Hematopoietic multipotent progenitor cell treated with erythropoietin and hydrocortisone succinate and interleukin-3 and kit ligand, for 4 days (in vitro differentiated cells): ENCODE results near the gene FANCE.
"Not testable (repeated sequence)": the region's sequence is repeated elsewhere in the genome, so short reads cannot be mapped to it uniquely, and the experiment has no call there.

ENCODE experiments used
- DNase-seq: peaks from one replicate; pipeline ENCODE4 v3.0.0-alpha.2; 2015

FANCE gene

DNA sequence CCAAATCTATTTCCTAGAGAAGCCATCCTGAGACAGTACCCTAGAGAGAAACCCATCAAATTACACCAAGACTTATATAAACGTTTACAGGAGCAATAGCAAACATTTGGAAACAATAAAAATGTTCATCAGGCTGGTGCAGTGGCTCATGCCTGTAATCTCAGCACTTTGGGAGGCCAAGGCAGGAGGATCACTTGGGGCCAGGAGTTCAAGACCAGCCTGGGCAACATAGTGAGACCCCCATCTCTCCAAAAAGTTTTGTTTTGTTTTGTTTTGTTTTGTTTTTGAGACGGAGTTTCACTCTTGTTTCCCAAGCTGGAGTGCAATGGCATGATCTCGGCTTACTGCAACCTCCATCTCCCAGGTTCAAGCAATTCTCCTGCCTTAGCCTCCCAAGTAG, 19.4 kb upstream of the FANCE start:
- not testable (repeated sequence) for DNase-seq

GRCh38 chr6:35435074-35435837, 16.9 kb upstream of the FANCE start:
- no peak for DNase-seq

- DNase-seq: no peak
Measured at GRCh38 chr6:35436071-35436857, 15.9 kb upstream of the FANCE start.

- not testable (repeated sequence) for DNase-seq
Measured at GRCh38 chr6:35438378-35439065, 13.6 kb upstream of the FANCE start.

DNA sequence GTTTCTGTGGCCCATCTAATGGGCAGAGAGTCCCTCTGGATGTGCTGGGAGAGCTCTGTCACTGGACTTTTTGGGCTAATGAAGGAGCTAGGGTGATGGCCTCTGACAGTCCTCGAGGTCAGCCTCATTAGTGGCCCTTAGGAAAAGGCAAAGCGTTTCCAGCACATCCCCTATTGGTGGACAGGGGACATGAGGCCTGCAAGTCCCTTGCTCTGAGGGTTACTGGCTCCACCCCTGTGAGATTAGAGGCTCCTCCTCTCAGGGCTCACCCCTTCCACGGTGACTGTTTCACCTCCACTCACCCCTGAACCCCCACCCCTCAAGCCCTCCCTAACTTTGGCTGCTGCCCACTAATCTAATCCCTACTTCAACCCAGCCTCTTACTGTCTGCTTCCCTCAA, 12.8 kb upstream of the FANCE start:
- peak; percentile 13 for DNase-seq

- no peak for DNase-seq
Measured at GRCh38 chr6:35441205-35441604, 10.9 kb upstream of the FANCE start.

- DNase-seq: no peak
Measured at GRCh38 chr6:35441642-35442041, 10.5 kb upstream of the FANCE start.

- DNase-seq: no peak
Measured at GRCh38 chr6:35442693-35443092, 9.4 kb upstream of the FANCE start.

GRCh38 chr6:35443341-35444030, 8.7 kb upstream of the FANCE start:
- no peak for DNase-seq

DNA sequence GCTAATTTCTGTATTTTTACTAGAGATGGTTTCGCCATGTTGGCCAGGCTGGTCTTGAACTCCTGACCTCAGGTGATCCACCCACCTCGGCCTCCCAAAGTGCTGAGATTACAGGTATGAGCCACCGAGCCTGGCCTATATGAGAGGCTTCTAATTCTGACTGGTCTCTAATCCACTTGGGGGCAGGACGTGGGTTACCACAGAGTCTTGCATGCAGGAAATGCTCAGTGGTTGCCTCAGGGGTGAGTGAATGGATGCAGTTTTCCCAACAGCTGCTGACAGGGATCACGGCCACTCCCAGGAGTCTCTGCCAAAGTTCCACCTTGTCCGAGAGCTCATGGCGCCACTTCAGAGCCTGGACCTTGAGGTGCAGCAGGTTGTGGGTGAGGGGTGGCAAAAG, 6.4 kb upstream of the FANCE start:
- peak; percentile 19 for DNase-seq

DNA sequence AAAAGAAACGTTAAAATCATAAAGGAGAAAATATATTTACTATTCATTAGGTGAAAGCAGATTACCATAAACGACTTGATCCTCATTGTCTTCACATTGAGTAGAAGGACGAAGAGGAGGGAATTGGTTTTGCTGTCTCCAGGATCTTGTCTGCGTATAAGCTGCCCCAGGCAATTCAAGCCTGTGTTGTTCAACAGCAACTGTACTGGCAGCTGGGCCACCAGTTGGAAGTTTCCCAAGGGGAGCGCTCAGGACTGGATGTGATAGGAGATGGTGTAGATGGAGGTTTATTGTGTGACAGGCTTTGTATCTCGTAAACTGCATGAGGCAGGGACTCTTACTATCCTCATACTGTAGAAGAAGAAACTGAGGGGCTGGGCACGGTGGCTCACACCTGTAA, 3.9 kb upstream of the FANCE start:
- no peak for DNase-seq

DNA sequence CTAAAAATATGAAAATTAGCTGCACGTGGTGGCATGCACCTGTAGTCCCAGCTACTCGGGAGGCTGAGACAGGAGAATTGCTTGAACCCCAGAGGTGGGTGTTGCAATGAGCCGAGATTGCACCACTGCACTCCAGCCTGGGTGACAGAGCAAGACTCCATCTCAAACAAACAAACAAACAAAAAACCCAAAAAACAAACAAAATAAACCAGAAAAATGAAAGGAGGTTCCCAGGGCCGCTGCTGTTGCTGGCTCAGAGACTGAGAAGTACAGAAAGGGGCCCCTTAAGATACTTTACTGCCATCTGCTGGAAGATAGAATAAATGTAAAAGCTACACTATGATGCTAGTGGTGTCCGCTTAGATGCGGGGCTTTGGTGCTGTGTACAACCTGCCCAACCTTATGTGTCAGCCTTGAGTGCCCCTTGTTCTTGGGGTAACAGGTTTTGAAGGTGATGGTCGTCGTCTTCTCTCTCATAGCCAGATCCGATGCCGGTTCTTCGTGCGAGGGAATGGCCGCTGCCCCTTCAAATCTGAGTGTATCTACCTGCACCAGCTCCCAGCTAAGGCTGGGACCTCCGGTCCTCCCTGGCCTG, 2.8 kb upstream of the FANCE start:
- peak; percentile 93 for DNase-seq

GRCh38 chr6:35451354-35452182, 570 bp upstream of the FANCE start:
- no peak for DNase-seq

DNA sequence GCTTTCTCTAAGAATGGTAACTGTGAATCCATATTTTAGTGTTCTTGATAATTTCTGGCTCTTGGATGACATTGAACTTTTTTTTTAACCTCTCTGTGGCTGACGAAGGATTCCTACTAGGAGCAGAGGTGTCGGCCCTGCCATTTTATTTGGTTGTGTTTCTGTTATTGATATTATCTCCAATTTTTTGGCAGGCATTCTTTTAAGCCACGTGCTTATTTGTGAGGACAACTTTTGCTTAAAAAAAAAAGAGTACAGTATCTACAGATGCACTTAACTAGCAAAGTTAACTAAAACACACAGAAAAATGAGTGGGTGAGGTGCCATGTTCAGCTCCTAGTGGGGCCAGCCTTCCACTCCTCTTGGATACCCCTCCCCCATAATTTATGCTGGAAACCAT, 1.1 kb downstream of the FANCE start:
- peak; percentile 76 for DNase-seq

DNA sequence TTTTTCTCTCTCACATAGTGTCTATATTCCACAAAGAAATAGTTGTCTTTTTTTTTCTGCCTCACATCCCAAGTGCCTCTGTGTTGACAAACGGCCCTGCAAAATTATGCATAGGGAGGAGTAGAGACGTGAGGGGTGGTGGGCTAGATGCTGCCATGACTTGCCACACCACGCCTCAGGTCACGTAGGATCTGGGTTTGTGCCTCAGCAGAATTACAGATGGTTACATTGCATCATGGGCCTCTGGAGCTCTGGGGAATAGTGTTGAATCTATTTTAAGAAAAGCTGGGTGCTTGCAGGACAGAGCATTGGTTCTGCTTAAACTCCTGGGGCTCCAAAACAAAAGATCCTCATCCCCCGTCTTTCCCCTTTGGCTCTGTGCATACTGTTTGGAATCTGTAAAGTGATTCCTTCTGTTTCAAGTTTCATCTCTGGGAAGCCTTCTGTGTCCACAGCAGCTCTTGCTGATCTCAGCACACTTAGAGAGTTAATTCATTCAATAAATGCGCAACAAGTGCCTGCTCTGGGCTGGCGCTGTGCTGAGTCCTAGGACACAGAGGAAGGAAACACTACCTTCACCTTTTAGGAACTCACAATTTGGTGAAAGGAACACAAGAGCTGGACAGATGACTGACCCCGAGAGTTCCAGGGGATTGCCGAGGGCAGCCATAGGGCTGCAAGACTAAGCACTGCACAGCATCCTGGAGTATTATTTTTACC, 2.4 kb downstream of the FANCE start:
- no peak for DNase-seq

DNA sequence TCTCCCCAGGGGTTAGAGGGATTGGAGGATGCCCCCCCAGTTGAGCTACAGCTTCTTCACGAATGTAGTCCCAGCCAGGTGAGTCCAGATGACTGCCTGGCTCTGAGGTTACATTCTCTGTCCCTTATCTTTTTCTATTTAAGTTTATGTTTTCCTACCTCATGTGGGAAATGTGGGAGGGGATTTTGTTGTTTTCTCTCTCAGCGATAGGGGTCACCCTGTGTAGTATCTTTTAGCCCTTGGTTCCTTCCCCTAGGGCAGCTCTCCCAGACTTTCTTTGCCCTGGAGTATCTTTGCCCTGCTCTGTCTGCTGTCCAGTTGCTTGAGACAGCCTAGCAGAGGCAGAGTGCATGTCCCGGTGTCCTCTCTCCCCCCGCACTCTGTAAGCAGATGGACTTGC, 5.8 kb downstream of the FANCE start:
- DNase-seq: no peak

GRCh38 chr6:35461270-35461669, 9.1 kb downstream of the FANCE start:
- no peak for DNase-seq

- DNase-seq: no peak
Measured at GRCh38 chr6:35463292-35463691, 11.2 kb downstream of the FANCE start.

GRCh38 chr6:35465646-35466045, 13.5 kb downstream of the FANCE start:
- no peak for DNase-seq

- peak; percentile 99 for DNase-seq
Measured at GRCh38 chr6:35468181-35468979, 16.2 kb downstream of the FANCE start, which contains the start of gene RPL10A. RPL10A (plus strand) TSS chr6:35468401; CDS start chr6:35468435, 34 bp downstream.
